Thymus (tissue), 11 donors: ENCODE results near the gene DISC1. TPM values are rescaled to one million over a fixed set of nuclear protein-coding genes. Genes with fewer than 3 reads are reported as not detected.

Experiments
- DNase-seq, 9 donors: peaks; one replicate each; pipeline ENCODE4 v3.0.0-alpha.2; 2013; ENCODE audit warnings: low spot score in 9 of 9, low read depth in 6 of 9, missing footprints in 1 of 9
- H3K27ac ChIP-seq, 2 donors: one replicate each; pipeline ENCODE4 v1.5.1; 2013; ENCODE audit warnings: control low read depth in 1 of 2, low read depth in 1 of 2, low read length in 1 of 2, mild to moderate bottlenecking in 1 of 2, moderate library complexity in 1 of 2
- H3K27me3 ChIP-seq, 2 donors: one replicate each; pipeline ENCODE4 v1.5.1; 2013; ENCODE audit warnings: low read length in 1 of 2; ENCODE audit not compliant: control insufficient read depth in 2 of 2, insufficient read depth in 1 of 2
- H3K36me3 ChIP-seq, 2 donors: one replicate each; pipeline ENCODE4 v1.5.1; 2013; ENCODE audit warnings: low read length in 1 of 2, mild to moderate bottlenecking in 1 of 2, moderate library complexity in 1 of 2; ENCODE audit not compliant: control insufficient read depth in 2 of 2, insufficient read depth in 2 of 2
- H3K4me1 ChIP-seq, 2 donors: one replicate each; pipeline ENCODE4 v1.5.1; 2013; ENCODE audit warnings: low read length in 2 of 2; ENCODE audit not compliant: control insufficient read depth in 2 of 2, insufficient read depth in 2 of 2
- H3K4me3 ChIP-seq, 2 donors: one replicate each; pipeline ENCODE4 v1.5.1; 2013; ENCODE audit warnings: low read length in 2 of 2, control low read depth in 1 of 2, mild to moderate bottlenecking in 1 of 2
- H3K9me3 ChIP-seq, 2 donors: one replicate each; pipeline ENCODE4 v1.5.1; 2013; ENCODE audit warnings: low read length in 1 of 2, mild to moderate bottlenecking in 1 of 2; ENCODE audit not compliant: control insufficient read depth in 2 of 2, insufficient read depth in 1 of 2
- WGBS: extraction: QIAGEN DNeasy Blood & Tissue Kit; methylation state at CpG from one replicate; pipeline ENCODE4 v1.1.7; 2013; 5-methylcytosine and 5-hydroxymethylcytosine counted together
- polyA plus RNA-seq: library from polyadenylated mRNA; stranded (reverse); fragments of 200-250 nt; gene quantifications from one replicate; pipeline ENCODE4 v1.2.3, GENCODE V29; 2013
- total RNA-seq: library from RNA; stranded (reverse); fragments of 120-200 nt; gene quantifications from one replicate; pipeline ENCODE4 v1.2.4, GENCODE V29; 2013
- donor health status: healthy.

Gene DISC1
- total and polyA plus RNA-seq, 2 donors, result 4.4 to 5.3 TPM

DNA sequence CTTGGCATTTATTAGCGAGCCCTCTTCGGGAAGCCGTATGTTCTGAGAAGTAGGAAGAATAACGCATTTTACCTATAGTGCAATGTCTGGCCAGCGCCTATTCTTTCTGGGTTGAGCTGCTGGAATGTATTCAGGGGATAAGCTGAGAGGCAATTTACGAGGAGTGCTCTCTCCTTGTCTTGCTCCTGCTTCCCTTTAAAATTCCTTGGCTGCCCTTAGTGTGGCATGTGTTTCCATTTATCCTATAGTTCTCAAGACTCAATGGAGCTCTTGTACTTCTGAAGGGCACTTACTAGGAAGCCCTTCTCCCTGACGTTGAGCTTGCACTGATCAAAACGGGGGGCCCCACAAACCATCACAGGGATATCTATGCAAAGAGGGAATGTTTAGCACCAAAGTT lies 364.6 kb downstream of the DISC1 start:
- no peak for DNase-seq
- H3K4me3 ChIP-seq, result no peak overlapping the region
- no peak overlapping the region for H3K27ac ChIP-seq
- no peaks in the 10 kb centered on the region for H3K4me1 ChIP-seq
- no peaks in the 10 kb centered on the region for H3K27me3 ChIP-seq
- WGBS, result 96% methylated on average over 8 of the region's 8 CpGs
- H3K9me3 ChIP-seq, result no peaks in the 10 kb centered on the region
- H3K36me3 ChIP-seq, result no peaks in the 10 kb centered on the region

DNA sequence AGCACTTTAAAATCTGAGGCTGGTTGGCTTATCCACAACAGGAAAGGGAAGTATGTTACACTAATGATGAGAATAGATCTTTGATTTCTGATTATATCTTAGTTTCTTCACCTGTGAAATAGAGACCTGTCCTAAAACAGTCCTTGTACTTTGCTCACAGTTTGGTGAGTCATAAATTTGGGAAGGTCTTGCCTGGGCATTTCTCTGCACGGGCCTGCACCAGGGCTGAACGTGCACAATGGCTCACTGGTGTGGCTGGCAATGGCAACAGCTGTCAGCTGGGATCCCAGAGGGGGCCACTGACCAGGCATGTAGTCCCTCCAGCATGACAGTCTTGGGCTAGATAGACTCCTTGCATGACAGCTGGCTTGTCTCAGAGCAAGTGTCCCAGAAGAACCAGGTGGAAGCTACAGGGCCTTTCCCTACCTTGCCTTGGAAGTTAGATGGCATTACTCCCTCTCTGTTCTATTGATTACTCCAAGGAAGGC lies 367.4 kb downstream of the DISC1 start:
- no peak for DNase-seq
- WGBS, result 92% methylated on average over 2 of the region's 2 CpGs
- H3K36me3 ChIP-seq, result no peaks in the 10 kb centered on the region
- no peak overlapping the region for H3K27ac ChIP-seq
- no peak overlapping the region for H3K4me3 ChIP-seq
- H3K27me3 ChIP-seq, result no peaks in the 10 kb centered on the region
- no peaks in the 10 kb centered on the region for H3K4me1 ChIP-seq
- H3K9me3 ChIP-seq, result no peaks in the 10 kb centered on the region

DNA sequence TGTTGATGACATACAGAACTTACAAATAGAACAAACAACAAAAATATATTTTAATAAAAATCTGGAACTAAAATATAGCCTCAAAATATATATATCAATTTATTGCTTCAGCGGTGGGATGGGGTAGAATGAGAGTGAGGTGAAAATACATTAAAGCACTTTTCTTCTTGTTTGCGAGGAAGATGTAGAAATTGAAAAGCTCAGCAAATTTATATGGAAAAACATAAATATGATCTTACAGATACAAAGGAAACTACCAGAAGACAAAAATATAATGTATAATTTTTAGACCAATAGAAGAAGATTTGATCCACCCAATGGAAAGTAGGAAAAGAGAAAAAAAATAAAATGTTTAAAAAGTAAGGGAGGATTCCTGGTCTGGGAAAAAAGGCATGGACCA lies 372.2 kb downstream of the DISC1 start:
- DNase-seq, result no peak
- Histone ChIP-seq H3K36me3 (no peaks in the 10 kb centered on the region), H3K9me3 (no peaks in the 10 kb centered on the region), H3K4me1 (no peaks in the 10 kb centered on the region), H3K27me3 (no peaks in the 10 kb centered on the region), H3K27ac (no peak overlapping the region), H3K4me3 (no peak overlapping the region)
- 74% methylated on average over 2 of the region's 2 CpGs for WGBS

DNA sequence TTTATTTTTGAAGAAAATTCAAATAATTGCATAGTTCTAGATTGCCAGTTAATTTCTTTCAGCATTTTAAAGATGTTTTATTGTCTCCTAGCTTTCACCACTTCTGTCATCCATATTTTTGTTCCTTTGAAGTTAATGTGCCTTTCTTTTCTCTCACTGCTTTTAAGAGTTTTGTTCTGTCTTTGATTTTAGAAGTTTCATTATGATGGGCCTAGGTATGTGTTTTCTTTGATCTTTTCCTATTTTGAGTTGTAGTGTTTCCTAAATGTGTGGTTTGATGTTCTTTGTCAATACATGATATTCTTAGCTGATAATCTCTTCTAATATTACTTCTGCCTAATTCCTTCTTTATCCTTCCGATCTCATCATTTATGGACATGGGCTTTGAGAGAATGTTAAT lies 378.7 kb downstream of the DISC1 start:
- Histone ChIP-seq H3K27me3 (no peaks in the 10 kb centered on the region), H3K9me3 (no peaks in the 10 kb centered on the region), H3K4me1 (no peaks in the 10 kb centered on the region), H3K27ac (no peak overlapping the region), H3K4me3 (no peak overlapping the region), H3K36me3 (no peaks in the 10 kb centered on the region)
- WGBS, result 99% methylated on average over 1 of the region's 1 CpG
- DNase-seq, result no peak

DNA sequence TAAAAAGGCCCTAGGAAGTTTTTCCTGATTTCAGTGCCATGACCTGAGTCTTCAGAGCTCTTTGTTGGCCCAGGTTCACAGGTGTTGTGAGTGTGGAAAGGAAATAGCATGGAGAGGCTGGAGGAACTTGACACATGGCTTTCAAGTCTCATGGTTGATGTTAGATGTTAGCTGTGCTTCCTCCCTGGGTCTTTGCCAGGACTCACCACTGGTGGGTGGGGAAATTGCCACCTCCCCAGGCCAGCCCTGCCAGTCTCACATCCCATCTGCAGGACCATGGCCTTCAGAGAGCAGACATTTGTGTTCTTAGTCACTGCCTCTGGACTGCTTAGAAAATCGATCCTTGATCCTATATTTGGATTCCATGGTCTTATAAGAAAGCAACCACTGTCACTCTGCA lies 383.2 kb downstream of the DISC1 start:
- Histone ChIP-seq H3K27ac (no peak overlapping the region), H3K36me3 (no peaks in the 10 kb centered on the region), H3K4me1 (no peaks in the 10 kb centered on the region), H3K4me3 (no peak overlapping the region), H3K9me3 (no peaks in the 10 kb centered on the region), H3K27me3 (no peaks in the 10 kb centered on the region)
- WGBS, result 90% methylated on average over 1 of the region's 1 CpG
- DNase-seq, result no peak

DNA sequence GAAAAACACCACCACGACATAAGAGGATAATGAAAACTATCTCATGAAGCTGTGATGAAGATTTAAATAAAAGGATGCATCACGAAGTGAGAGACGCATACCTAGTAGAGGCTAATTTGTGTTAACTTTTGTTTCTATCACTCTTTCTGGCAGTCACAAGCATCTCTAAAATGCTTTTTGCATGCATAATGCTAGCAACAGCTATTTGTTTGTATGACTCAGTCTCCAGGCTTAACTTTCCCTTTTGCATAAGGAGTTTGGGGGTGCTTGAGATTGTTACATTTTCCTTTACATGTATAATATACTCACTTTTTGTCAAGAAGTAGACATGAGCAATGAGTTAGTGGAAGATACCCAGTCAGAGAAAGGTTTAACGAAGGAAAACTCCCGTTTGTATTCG lies 385.4 kb downstream of the DISC1 start:
- WGBS, result 97% methylated on average over 6 of the region's 6 CpGs
- H3K36me3 ChIP-seq, result no peaks in the 10 kb centered on the region
- no peak overlapping the region for H3K4me3 ChIP-seq
- no peaks in the 10 kb centered on the region for H3K27me3 ChIP-seq
- H3K9me3 ChIP-seq, result no peaks in the 10 kb centered on the region
- H3K4me1 ChIP-seq, result no peaks in the 10 kb centered on the region
- no peak overlapping the region for H3K27ac ChIP-seq
- DNase-seq, result no peak

DNA sequence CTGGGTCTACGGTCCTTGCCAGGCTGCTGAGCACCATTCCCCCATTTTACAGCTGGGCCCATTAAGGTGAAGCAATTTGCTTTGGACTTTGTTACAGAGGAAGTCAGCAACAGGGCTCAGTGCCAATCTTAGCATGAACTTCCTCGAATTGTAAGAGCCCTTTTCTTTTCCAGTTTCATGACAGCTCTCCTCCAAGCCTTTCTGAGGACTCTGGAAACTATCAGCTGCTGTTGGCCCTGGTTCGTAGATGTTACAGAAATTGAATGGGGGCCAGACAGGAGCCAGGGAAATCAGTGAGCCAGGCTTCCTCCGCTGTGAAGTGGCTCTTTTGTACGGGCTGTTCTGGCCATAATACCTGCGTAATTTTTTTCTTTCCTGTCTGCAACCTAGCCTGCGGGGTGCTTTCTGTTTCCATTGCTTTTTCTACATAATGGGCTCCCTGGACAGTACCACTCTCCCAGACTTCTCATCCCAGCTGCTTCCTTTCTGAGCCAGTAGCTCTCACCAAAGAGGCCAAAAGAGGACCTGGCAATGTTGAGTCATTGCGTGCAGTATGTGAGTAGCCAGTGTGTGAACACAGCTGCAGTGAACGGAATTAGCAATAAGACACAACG lies 386.3 kb downstream of the DISC1 start:
- Histone ChIP-seq H3K27me3 (no peaks in the 10 kb centered on the region), H3K9me3 (no peaks in the 10 kb centered on the region), H3K4me3 (no peak overlapping the region), H3K36me3 (no peaks in the 10 kb centered on the region), H3K4me1 (no peaks in the 10 kb centered on the region), H3K27ac (no peak overlapping the region)
- 83% methylated on average over 10 of the region's 10 CpGs for WGBS
- DNase-seq, result no peak

DNA sequence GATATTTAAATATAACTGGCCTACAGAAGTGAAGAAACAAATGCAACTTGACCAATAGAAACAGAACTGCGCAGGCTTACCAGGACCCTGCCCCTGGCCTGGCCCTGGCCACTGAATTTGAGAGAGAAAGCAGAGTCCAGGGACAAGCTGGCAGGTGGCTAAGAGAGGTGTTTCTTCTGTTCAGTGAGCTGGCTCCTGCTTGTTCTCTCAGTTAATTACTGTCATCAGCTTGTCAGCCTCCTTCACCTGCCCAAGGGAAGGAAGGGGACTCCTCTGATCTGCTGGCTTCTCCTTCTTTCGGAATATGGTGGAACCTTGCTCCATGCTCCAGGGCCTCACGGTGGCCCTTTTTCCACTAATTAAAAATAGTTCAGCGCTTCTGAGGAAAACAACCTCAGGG lies 388.4 kb downstream of the DISC1 start:
- Histone ChIP-seq H3K36me3 (no peaks in the 10 kb centered on the region), H3K27me3 (no peaks in the 10 kb centered on the region), H3K9me3 (no peaks in the 10 kb centered on the region), H3K27ac (no peak overlapping the region), H3K4me3 (no peak overlapping the region), H3K4me1 (no peaks in the 10 kb centered on the region)
- 98% methylated on average over 4 of the region's 4 CpGs for WGBS
- DNase-seq, result no peak

DNA sequence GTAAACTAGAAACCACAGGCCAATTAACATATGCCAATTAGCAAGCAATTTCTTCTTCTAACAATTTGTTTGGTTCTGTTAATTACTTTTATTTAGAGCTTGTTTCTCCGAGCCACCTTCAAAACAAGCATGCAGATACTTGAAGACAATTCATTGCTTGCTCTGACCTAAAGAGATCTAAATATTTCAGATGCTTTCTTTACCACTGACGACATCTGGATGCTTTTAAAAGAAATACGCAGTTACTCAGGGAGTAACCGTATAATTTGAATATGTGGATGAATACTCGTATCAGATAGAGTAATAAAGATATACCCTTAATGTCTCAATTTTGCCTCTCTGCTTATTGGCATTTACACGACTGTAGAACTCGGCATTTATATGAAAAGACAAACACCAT lies 390.0 kb downstream of the DISC1 start:
- H3K27me3 ChIP-seq, result no peaks in the 10 kb centered on the region
- no peaks in the 10 kb centered on the region for H3K4me1 ChIP-seq
- WGBS, result 96% methylated on average over 7 of the region's 7 CpGs
- no peaks in the 10 kb centered on the region for H3K9me3 ChIP-seq
- H3K4me3 ChIP-seq, result no peak overlapping the region
- no peak for DNase-seq
- H3K36me3 ChIP-seq, result no peaks in the 10 kb centered on the region
- no peak overlapping the region for H3K27ac ChIP-seq

DNA sequence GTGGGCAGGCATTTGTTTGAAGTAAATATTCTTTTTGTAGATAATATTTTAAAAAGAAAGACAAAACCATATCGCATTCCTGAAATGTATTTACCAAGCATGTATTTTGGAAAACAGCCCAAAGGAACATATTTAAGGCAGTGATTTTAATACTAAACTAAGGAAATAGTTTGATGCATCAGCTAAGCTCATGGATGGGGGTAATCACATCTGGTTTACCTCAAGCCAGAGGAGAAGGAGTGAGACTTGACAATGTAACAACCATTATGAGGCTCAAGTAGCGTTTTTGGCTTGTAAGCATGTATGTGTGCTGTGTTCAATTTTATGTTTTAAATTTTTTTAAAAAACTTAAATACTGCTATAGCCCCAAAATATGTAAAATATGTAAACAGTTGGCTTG lies 390.5 kb downstream of the DISC1 start:
- DNase-seq, result no peak
- Histone ChIP-seq H3K4me1 (no peaks in the 10 kb centered on the region), H3K4me3 (no peak overlapping the region), H3K36me3 (no peaks in the 10 kb centered on the region), H3K27me3 (no peaks in the 10 kb centered on the region), H3K9me3 (no peaks in the 10 kb centered on the region), H3K27ac (no peak overlapping the region)
- 94% methylated on average over 2 of the region's 2 CpGs for WGBS
